HG03354 (cell line): Measurements from ENCODE around the gene CHST14.

ENCODE experiments used
- ATAC-seq: cut with Tn5 transposase; IDR thresholded peaks from one replicate; pipeline ENCODE4 v1.9.1; 2021; ENCODE audit warnings: mild to moderate bottlenecking; ENCODE audit not compliant: unreplicated experiment, poor library complexity, severe bottlenecking

The CHST14 gene

DNA sequence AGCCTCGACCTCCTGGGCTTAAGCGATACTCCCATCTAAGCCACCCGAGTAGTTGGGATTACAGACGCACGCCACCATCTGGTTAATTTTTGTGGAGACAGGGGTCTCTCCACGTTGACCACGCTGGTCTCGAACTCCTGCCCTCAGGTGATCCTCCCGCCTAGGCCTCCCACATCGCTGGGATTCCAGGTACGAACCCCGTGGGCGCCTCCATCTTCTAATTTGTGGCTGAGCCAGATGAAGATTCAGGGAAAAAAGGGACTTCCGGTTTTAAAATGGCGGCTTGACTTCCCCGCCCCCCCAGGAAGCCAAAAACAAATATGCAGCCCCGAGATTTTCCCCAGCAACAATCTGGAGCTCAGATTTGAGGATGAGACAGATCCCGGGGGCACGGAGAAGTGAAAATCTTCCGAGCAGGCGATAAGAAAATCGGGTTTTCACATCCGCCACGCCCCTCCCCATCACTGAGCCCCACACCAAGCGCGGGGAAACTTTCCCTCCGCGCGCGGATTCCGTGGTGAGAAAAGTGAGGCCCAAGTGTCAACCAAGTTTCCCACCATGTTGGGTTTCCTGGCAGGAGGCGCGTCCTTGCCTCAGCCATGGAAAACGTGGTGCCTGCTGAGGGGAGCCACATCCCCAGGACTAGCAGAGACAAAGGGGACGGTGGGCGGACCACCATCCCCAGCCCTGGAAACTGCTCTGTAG is 15.4 kb downstream of the CHST14 start:
- ATAC-seq: no peak

- no peak for ATAC-seq
Measured at GRCh38 chr15:40487816-40488682, 17.3 kb downstream of the CHST14 start.

GRCh38 chr15:40489274-40490175 is 18.7 kb downstream of the CHST14 start:
- ATAC-seq: no peak

- ATAC-seq: no peak
Measured at GRCh38 chr15:40493089-40493840, 22.5 kb downstream of the CHST14 start.

DNA sequence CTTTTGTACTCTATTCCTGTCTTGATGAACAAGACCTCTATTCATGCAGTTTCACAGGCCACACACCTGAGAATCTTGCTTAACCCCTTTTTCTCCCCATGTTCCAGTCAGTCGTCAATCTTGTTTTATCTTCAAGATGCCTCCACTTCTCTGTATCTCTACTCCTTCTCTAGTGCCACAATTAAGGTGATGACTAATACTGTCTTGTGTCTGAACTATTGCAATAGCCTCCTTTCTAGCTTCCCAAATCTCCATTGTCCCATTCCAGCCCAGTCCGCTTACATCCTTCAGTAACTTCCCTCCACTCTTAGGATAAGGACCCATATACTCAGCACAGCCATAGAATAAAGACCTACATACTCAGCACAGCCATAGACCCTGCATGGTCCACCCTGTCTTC is 24.7 kb downstream of the CHST14 start:
- ATAC-seq: no peak

DNA sequence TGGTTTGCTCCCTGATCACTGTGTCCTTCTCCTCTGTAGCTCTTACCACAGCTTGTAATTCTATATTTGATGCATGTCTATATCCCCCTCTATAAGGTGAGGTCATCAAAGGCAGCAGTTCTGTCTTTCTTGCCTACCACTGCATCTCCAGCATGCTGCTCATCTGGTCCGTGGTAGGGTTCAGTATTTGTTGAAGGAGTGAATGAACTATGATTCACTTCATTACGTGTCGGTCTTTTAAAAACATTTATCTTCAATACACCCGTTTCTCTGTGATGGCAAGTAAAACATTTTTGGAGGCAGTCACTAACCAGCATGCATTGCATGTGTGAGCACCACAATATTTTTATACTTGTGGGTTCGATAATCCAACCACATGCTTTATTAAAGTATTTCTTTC is 27.6 kb downstream of the CHST14 start:
- ATAC-seq: no peak

DNA sequence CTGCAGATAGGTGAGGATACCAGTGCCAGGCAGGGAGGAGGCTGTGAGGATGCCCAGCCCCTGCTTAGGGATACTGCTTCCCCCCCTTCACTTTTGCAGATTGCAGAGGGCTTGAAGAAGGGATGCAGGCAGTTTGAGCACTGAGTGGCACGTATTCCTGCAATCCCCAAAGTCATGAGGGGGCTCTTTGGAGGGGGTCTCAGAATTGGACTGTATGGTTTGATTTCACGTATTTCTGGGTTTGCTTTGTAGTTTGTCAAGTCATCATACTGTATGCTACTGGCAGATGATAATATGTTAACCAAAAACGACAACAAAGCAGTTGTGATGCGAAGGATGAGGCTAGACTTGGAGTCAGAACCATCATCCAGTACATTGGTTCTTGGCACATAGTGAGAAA is 28.1 kb downstream of the CHST14 start:
- ATAC-seq: no peak

DNA sequence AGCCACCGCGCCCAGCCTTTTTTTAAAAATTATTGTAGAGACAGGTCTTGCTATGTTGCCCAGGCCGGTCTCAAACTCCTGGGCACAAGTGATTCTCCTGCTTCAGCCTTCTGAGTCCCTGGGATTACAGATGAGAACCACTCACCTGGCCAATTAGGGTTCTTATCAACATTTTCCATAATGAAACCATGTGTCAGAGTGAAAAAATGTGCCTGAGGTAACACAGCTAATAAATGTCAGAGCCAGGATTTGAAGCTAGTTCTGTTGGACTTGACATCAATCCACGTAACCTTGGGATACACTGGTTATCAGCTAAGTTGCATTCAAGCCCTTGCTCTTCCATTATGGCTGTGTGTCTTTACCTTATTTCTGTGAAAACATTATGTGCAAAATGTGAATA is 29.1 kb downstream of the CHST14 start:
- no peak for ATAC-seq

DNA sequence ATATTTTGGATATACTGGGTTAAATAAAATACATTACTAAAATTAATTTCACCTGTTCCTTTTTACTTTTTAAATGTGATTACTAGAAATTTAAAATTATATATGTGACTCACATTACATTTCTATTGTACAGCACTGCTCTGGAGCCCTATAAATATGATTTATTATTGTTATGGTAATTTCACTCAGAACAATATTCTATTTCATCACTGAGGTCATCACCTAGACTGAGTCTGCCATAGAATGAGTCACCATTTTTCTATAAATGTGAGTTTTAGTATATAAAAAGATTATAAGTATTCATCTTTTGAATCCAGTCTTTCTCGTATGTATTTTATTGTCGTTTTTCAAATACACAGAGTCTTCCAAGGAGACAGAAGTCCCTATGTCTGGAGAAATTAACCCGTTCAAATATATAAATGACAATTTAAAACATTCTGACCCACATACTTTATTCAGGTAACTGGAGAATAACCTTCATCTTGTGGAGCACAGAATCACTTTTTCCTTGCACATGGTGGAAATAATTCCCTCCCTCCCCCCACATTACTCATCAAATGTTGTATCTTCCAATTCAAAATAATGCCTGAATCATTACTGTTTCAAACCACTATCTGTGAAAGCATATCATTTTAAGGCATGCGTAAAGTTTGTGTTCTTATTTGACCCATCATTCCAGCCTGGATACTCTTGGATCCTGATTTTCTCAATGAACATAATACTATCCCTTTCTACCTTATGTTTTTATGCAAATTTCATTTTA is 30.0 kb downstream of the CHST14 start:
- ATAC-seq: no peak

DNA sequence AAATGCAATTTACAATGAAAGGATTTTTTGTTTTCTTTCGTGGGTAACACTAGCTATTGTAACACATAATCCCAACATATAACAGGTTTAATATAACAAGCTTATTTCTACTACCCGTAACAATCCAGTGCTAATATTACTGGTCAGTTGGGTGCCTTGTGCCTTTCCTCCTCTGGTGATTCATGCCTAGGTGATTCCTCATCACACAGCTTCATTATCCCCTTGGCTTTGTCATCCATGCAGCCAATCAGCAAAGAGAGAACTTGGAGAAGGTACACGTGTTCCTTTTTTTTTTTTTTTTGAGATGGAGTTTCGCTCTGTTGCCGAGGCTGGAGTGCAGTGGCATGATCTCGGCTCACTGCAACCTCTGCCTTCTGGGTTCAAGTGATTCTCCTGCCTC is 30.7 kb downstream of the CHST14 start:
- ATAC-seq: no peak

DNA sequence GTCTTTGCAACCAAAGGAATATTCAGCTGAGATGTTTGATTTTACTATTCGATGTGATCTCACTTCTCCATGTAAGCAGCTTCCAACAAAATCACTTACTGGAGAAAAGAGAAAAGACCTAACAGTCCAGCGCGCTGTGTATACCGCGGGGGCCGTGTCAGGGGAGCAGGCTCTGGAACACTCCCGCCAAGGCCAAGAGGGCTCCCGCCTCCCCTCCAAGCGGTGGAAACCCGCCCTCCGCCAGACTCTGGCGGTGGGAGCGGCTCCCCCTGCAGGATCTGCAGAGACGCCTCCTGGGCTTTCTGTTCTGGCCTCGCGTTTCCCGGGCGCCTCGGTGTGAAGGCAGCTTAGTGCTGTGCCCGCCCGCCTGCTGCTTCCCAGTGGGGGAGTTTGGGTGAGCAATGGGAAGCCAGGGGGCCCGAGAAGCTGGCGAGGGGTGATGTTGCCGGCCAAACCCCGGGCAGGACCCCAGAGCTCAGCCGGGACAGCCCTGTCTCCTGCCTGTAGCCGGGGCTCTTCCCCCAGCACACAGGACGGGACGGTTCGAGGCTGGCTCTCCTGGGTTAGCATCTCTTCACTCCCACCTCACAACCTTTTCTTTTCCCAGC is 36.3 kb downstream of the CHST14 start:
- ATAC-seq: peak; percentile 54

- no peak for ATAC-seq
Measured at GRCh38 chr15:40508216-40508615, 37.4 kb downstream of the CHST14 start.

DNA sequence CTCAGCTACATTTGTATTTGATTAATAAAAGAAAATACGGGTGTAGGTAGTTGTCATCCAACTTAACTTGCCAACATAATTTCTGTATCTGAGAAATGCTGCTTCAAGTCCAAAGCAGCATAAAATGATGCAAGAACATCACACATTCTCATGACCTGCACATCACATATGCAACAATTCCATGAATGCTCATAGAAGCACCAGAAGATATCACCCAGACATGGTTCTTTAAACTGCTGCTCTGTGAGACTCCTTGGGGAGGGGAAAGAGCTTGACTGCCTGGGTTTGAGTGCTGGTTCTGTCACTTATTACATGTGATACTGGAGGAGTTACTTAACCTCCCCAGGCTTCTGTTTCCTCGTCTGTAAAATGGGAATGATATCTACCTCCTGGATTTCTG is 39.4 kb downstream of the CHST14 start:
- ATAC-seq: no peak

DNA sequence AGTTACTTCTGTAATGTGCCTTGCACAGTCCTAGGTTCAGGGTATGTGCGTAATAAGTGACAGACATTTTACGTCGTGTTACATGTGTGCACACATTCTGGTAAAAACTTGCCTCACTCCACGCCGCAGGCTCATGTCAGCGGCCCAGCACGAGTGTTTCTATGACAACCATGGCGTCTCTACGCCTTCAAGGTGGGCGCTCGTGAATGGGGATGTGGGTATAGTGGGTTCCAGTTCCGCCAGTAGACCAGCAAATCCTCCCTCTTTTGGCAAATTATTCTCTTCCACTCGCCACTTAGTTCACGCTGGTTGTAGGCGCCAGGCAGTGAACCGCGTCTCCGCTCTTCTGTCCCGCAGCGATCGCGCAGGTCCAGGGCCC is 40.3 kb downstream of the CHST14 start:
- ATAC-seq: peak; percentile 52

DNA sequence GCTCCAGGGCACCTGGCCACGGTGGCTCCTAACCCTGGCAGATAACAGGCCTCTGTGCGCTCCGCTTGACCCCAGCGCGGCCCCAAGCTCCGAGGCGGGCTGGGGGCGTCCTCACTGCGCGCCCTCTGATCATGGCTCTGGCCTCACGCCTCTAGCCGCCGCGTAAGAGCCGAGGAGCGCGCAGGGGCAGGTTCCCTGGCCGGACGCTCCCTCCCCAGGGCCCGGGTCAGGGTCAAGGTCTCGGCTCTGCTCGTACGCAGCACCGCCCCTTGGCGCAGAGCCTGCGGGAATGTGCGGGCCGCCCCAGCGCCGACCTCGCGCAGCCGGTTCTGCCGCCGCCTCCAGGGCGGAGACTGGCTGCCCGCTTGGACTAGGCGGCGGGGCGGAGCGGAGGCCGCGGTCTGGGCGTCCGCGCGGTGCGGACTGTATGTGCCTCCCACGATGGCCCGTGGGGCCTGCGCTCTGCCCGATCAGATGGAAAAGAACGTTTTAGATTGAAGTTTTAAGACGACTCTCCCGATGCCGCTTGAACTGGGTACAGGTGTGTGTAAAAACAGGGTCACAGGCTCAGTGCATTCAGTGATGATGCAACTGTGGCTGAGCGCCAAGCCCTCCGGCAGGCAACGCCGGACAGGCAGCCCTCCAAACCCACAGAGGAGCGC is 40.8 kb downstream of the CHST14 start:
- peak; percentile 52 for ATAC-seq

GRCh38 chr15:40512440-40512839 is 41.7 kb downstream of the CHST14 start:
- ATAC-seq: no peak

GRCh38 chr15:40513609-40514008 is 42.8 kb downstream of the CHST14 start:
- ATAC-seq: no peak

DNA sequence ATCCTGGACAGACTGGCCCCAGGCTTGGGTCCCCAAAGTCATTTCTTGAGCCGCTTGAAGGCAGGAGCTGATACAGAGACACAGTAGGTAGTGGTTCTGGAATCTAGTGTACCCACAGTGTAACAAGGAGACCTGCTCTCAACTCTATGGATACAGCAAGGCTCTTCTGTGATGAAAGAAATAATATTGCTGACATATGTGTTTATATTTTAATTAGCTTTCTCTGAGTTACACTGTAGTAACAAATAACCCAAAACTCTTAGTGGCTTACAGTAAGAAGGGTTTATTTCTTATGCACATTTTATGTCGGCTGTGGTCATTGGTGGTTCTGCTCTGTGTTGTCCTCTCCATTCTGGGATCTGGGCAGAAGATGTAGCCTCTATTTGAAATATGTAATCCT is 45.5 kb downstream of the CHST14 start:
- ATAC-seq: no peak
